H1 (cell line): Measurements from ENCODE around the gene THOC7. TPM values are rescaled to one million over a fixed set of nuclear protein-coding genes. Genes with fewer than 3 reads are reported as not detected.

Experiments
- polyA plus RNA-seq, 7 experiments: library from polyadenylated mRNA; depleted of rRNA in 3 of 7; stranded (reverse) in 5 of 7; unstranded in 2 of 7; fragments of >200 nt in 5 of 7; fragments of 200-250 nt in 2 of 7; gene quantifications; 1 replicate in 5 of 7; 2 replicates in 1 of 7; 4 replicates in 1 of 7; pipeline versions ENCODE4 v1.2.1 to v1.2.3, GENCODE V29; 2011 to 2013; ENCODE audit warnings: missing spikeins in 2 of 7, mixed read lengths in 2 of 7
- small RNA-seq: library from polyadenylated mRNA; stranded (forward); fragments of <200 nt; extraction: miRNeasy Mini kit (QIAGEN cat#:217004); gene quantifications from one replicate; pipeline ENCODE3, GENCODE V24; 2013; ENCODE audit not compliant: insufficient read depth
- total RNA-seq: library from RNA; stranded (reverse); fragmentation: NEBNext Ultra II Directional; extraction: Animal tissue kit (Norgen Biotek cat#: 25700); gene quantifications from 2 replicates; pipeline ENCODE4 v1.2.1, GENCODE V29; 2021

THOC7 gene
- total and polyA plus RNA-seq, 2 of the 8 experiments (the other 6 are each of a cell fraction or from before 2014, with no cell fraction given), result 18.7 to 74.0 TPM

Small RNA genes within 50 kb of the gene (small RNA-seq; reads per million reads assigned to genes)
- gene SCAANT1, result not detected

Other genes with a start within 250 kb of the THOC7 start
- not detected in 2 replicates for gene SNTN, start 211.1 kb downstream of the THOC7 start, total RNA-seq
- not detected in 2 replicates for gene SNTN, start 211.1 kb downstream of the THOC7 start, polyA plus RNA-seq (2011; rRNA removed)
- not detected in 2 replicates for gene C3orf49, start 44.5 kb downstream of the THOC7 start, total RNA-seq
- not detected in 2 replicates for gene C3orf49, start 44.5 kb downstream of the THOC7 start, polyA plus RNA-seq (2011; rRNA removed)
- 15.5 and 18.0 TPM in 2 replicates for gene ATXN7, start 62 bp upstream of the THOC7 start, total RNA-seq
- 16.8 and 17.1 TPM in 2 replicates for gene ATXN7, start 62 bp upstream of the THOC7 start, polyA plus RNA-seq (2011; rRNA removed)
- not detected in 2 replicates for gene SCAANT1, start 48.6 kb upstream of the THOC7 start, total RNA-seq
- gene SCAANT1, start 48.6 kb upstream of the THOC7 start, polyA plus RNA-seq (2011; rRNA removed), result not detected in 2 replicates
- gene PSMD6, start 159.7 kb upstream of the THOC7 start, total RNA-seq, result 99.6 and 104 TPM in 2 replicates
- gene PSMD6, start 159.7 kb upstream of the THOC7 start, polyA plus RNA-seq (2011; rRNA removed), result 31.9 and 43.7 TPM in 2 replicates